Neural progenitor cell (in vitro differentiated cells): ENCODE measurements around the gene SYNPR. TPM values are rescaled to one million over a fixed set of nuclear protein-coding genes. Genes with fewer than 3 reads are reported as not detected.
A peak's percentile ranks its signal among the peaks of the same experiment; 100 is the strongest.

Experiments
- DNase-seq: peaks from one replicate; pipeline ENCODE4 v3.0.0-alpha.2; 2016; ENCODE audit warnings: low spot score
- H2AFZ ChIP-seq: fragments of 200-600 bp; sonication (generic); replicated peaks from 2 replicates; pipeline ENCODE4 v1.6.1; 2016; ENCODE audit warnings: antibody characterized with exemption
- H3F3A ChIP-seq: fragments of 200-600 bp; sonication (generic); 2 replicates; pipeline ENCODE4 v1.6.1; 2016; ENCODE audit warnings: antibody characterized with exemption, low read depth
- H3K27ac ChIP-seq: fragments of 200-600 bp; sonication (generic); 2 replicates; pipeline ENCODE4 v1.5.1; 2016; ENCODE audit warnings: mild to moderate bottlenecking
- H3K27me3 ChIP-seq: fragments of 200-600 bp; sonication (generic); 2 replicates; pipeline ENCODE4 v1.6.1; 2016; ENCODE audit warnings: mild to moderate bottlenecking, moderate library complexity
- H3K36me3 ChIP-seq: fragments of 200-600 bp; sonication (generic); 2 replicates; pipeline ENCODE4 v1.5.1; 2016
- H3K4me1 ChIP-seq: fragments of 200-600 bp; sonication (generic); 2 replicates; pipeline ENCODE4 v1.6.1; 2016; ENCODE audit warnings: mixed run types
- H3K4me2 ChIP-seq: fragments of 200-600 bp; sonication (generic); 2 replicates; pipeline ENCODE4 v1.6.1; 2016
- H3K4me3 ChIP-seq: fragments of 200-600 bp; sonication (generic); 2 replicates; pipeline ENCODE4 v1.5.1; 2016
- H3K79me2 ChIP-seq: fragments of 200-600 bp; sonication (generic); 2 replicates; pipeline ENCODE4 v1.6.1; 2016; ENCODE audit warnings: low read depth
- H3K9ac ChIP-seq: fragments of 200-600 bp; sonication (generic); 2 replicates; pipeline ENCODE4 v1.6.1; 2016
- H3K9me3 ChIP-seq: fragments of 200-600 bp; sonication (generic); 2 replicates; pipeline ENCODE4 v1.5.1; 2016; ENCODE audit warnings: low read depth
- H4K20me1 ChIP-seq: fragments of 200-600 bp; sonication (generic); 2 replicates; pipeline ENCODE4 v1.6.1; 2016; ENCODE audit warnings: low read depth
- H3K27ac Mint-ChIP-seq: 3 replicates; pipeline ENCODE4 v1.8.0; 2021; ENCODE audit warnings: mixed read lengths
- H3K27me3 Mint-ChIP-seq: 2 replicates; pipeline ENCODE4 v1.8.0; 2022; ENCODE audit warnings: low read depth, mild to moderate bottlenecking, inconsistent platforms, moderate library complexity, mixed read lengths; ENCODE audit not compliant: insufficient read depth
- H3K36me3 Mint-ChIP-seq: 3 replicates; pipeline ENCODE4 v1.8.0; 2021; ENCODE audit warnings: mixed read lengths
- H3K4me1 Mint-ChIP-seq: 3 replicates; pipeline ENCODE4 v1.8.0; 2021; ENCODE audit warnings: mixed read lengths
- H3K4me3 Mint-ChIP-seq: 3 replicates; pipeline ENCODE4 v1.8.0; 2021; ENCODE audit warnings: mild to moderate bottlenecking, moderate library complexity, mixed read lengths
- H3K9me3 Mint-ChIP-seq: 3 replicates; pipeline ENCODE4 v1.8.0; 2020; ENCODE audit warnings: mixed read lengths
- CTCF ChIP-seq: fragments of 200-600 bp; sonication (generic); IDR thresholded peaks from 2 replicates; pipeline ENCODE4 v1.5.1; 2017; ENCODE audit warnings: antibody characterized with exemption, mild to moderate bottlenecking
- EZH2 ChIP-seq: fragments of 200-600 bp; sonication (generic); IDR thresholded peaks from 2 replicates; pipeline ENCODE4 v1.6.1; 2017; ENCODE audit warnings: antibody characterized with exemption, mild to moderate bottlenecking, moderate library complexity
- EZH2phosphoT487 ChIP-seq: fragments of 200-600 bp; sonication (generic); IDR thresholded peaks from 2 replicates; pipeline ENCODE4 v1.6.1; 2017; ENCODE audit warnings: antibody characterized with exemption
- total RNA-seq: library from RNA; depleted of rRNA; stranded (reverse); fragments of >200 nt; gene quantifications from 2 replicates; pipeline ENCODE4 v1.2.3, GENCODE V29; 2015; ENCODE audit warnings: low replicate concordance

Gene SYNPR
- total RNA-seq, result 0.30 and 0.59 TPM in 2 replicates

GRCh38 chr3:63278171-63279004 is at the start of gene SYNPR:
TSS of gene SYNPR (plus strand) at chr3:63278308.
- peaks cover 10% of the 10 kb centered on the region for H3K4me1 Mint-ChIP-seq
- H3K36me3 Mint-ChIP-seq, result no peaks in the 10 kb centered on the region
- peaks cover 21% of the 10 kb centered on the region for H3K27me3 Mint-ChIP-seq
- no peak within 1 kb of the TSS for H3K9ac ChIP-seq
- H3F3A ChIP-seq, result no peaks in the 10 kb centered on the region
- H3K4me3 ChIP-seq, result peak within 1 kb of the TSS; percentile 71
- TF ChIP-seq CTCF, result no peak
- peak; percentile 75 for TF ChIP-seq EZH2
- peak; percentile 67 for TF ChIP-seq EZH2phosphoT487
- peaks cover 3% of the 10 kb centered on the region for H3K9me3 Mint-ChIP-seq
- H3K4me2 ChIP-seq, result peak within 1 kb of the TSS; percentile 100
- no peak within 1 kb of the TSS for H3K27ac Mint-ChIP-seq
- peaks cover 5% of the 10 kb centered on the region for H3K4me1 ChIP-seq
- H3K9me3 ChIP-seq, result no peaks in the 10 kb centered on the region
- H3K27me3 ChIP-seq, result peaks cover 72% of the 10 kb centered on the region
- peaks cover 6% of the 10 kb centered on the region for H4K20me1 ChIP-seq
- no peaks in the 10 kb centered on the region for H3K79me2 ChIP-seq
- no peak within 1 kb of the TSS for H3K27ac ChIP-seq
- no peaks in the 10 kb centered on the region for H3K36me3 ChIP-seq
- DNase-seq, result peak; percentile 61
- H2AFZ ChIP-seq, result peak within 1 kb of the TSS; percentile 91
- H3K4me3 Mint-ChIP-seq, result peak within 1 kb of the TSS; percentile 86

DNA sequence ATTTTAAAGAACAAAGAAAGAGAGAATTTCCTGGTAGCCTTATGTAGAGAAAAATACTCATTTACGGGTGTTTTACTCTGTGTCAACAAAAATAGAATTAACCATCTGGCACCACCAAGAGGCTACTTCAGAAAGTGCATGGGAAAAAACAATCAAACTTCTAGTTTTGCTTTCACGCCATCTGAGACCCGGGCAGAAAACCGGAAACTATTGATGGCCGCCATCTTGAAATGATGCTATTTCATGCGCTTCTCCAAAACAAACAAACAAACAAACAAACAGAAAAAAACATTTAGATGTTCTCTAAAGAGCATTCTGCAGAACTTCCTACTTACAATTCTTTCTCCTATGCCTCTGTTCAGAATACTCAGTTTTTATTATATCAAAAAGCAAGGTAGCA is 49.4 kb upstream of the SYNPR start:
- H3K4me3 Mint-ChIP-seq, result no peak overlapping the region
- no peak overlapping the region for H3K27ac ChIP-seq
- peaks cover 11% of the 10 kb centered on the region for H3K4me1 ChIP-seq
- no peaks in the 10 kb centered on the region for H3K27me3 ChIP-seq
- H3K9ac ChIP-seq, result no peak overlapping the region
- no peaks in the 10 kb centered on the region for H3K36me3 ChIP-seq
- H3F3A ChIP-seq, result peaks cover 8% of the 10 kb centered on the region
- H3K9me3 ChIP-seq, result no peaks in the 10 kb centered on the region
- no peaks in the 10 kb centered on the region for H3K9me3 Mint-ChIP-seq
- DNase-seq, result peak; percentile 62
- H3K27me3 Mint-ChIP-seq, result no peaks in the 10 kb centered on the region
- H3K4me3 ChIP-seq, result no peak overlapping the region
- H2AFZ ChIP-seq, result peak overlapping the region; percentile 26
- peak; percentile 82 for TF ChIP-seq CTCF
- TF ChIP-seq EZH2, result no peak
- no peak for TF ChIP-seq EZH2phosphoT487
- H3K27ac Mint-ChIP-seq, result no peak overlapping the region
- no peaks in the 10 kb centered on the region for H3K79me2 ChIP-seq
- H3K4me2 ChIP-seq, result no peak overlapping the region
- H3K36me3 Mint-ChIP-seq, result no peaks in the 10 kb centered on the region
- peaks cover 15% of the 10 kb centered on the region for H3K4me1 Mint-ChIP-seq
- no peaks in the 10 kb centered on the region for H4K20me1 ChIP-seq

DNA sequence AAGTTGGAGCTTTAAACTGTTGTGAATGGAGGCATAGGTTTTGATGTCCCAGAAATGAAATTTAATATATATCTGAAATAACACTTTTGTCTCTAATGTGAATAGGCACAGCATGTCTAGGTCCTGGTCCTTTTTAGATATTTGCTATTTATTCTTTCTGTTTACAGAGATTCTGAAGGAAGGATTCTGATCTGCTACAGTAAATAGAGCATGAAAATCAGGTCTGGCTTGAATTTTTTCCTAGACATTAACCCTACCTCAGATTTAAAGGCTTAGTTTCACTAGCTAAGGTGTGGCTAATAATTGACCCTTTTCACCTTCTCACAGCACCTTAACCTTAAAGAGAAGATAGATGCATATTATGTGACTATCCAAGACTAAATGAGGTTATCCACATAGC is 48.0 kb upstream of the SYNPR start:
- Histone ChIP-seq H3K27me3 (no peaks in the 10 kb centered on the region), H3K79me2 (no peaks in the 10 kb centered on the region), H4K20me1 (no peaks in the 10 kb centered on the region), H3K4me3 (no peak overlapping the region), H3K36me3 (no peaks in the 10 kb centered on the region), H3K9me3 (no peaks in the 10 kb centered on the region), H2AFZ (no peak overlapping the region), H3F3A (peaks cover 8% of the 10 kb centered on the region), H3K4me1 (peaks cover 11% of the 10 kb centered on the region), H3K27ac (no peak overlapping the region), H3K4me2 (no peak overlapping the region), H3K9ac (no peak overlapping the region)
- TF ChIP-seq CTCF, result no peak
- Mint-ChIP-seq H3K27ac (no peak overlapping the region), H3K4me1 (peaks cover 15% of the 10 kb centered on the region), H3K9me3 (no peaks in the 10 kb centered on the region), H3K27me3 (no peaks in the 10 kb centered on the region), H3K4me3 (no peak overlapping the region), H3K36me3 (no peaks in the 10 kb centered on the region)
- DNase-seq, result no peak
